NCI-H345 (cell line): ENCODE results near the gene CYP27A1.

Experiments used
- DNase-seq: peaks from one replicate; lab custom pipeline; 2025; lab: John Stamatoyannopoulos, UW

Gene CYP27A1

DNA sequence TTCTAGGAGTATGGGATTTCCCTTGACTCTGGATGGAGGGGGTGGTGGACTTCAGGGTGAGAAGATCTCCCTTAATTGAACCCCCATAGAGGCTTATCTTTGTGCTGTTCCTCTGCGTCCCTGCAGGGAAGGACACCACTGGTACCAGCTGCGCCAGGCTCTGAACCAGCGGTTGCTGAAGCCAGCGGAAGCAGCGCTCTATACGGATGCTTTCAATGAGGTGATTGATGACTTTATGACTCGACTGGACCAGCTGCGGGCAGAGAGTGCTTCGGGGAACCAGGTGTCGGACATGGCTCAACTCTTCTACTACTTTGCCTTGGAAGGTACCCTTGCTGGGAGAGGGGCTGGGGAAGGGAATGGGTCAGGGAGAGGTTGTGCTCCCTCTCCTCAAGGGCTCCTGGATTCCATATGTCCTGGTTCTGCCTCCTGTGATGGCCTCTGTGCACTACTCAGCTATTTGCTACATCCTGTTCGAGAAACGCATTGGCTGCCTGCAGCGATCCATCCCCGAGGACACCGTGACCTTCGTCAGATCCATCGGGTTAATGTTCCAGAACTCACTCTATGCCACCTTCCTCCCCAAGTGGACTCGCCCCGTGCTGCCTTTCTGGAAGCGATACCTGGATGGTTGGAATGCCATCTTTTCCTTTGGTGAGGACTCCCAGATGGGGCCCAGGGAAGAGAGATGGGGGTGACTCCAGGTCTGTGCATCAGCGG, 30.3 kb downstream of the CYP27A1 start:
- no peak for DNase-seq

DNA sequence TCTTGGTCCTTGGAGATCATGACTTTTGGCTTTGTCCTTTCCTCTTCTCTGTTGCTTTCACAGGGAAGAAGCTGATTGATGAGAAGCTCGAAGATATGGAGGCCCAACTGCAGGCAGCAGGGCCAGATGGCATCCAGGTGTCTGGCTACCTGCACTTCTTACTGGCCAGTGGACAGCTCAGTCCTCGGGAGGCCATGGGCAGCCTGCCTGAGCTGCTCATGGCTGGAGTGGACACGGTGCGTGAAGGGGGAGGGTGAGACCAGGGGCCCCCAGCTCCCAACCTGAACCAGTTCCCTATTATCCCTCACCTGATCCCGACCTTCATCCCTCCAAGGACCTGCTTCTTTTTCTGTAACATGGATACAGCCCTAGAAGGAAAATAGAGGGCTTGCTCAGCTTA, 30.9 kb downstream of the CYP27A1 start:
- no peak for DNase-seq

DNA sequence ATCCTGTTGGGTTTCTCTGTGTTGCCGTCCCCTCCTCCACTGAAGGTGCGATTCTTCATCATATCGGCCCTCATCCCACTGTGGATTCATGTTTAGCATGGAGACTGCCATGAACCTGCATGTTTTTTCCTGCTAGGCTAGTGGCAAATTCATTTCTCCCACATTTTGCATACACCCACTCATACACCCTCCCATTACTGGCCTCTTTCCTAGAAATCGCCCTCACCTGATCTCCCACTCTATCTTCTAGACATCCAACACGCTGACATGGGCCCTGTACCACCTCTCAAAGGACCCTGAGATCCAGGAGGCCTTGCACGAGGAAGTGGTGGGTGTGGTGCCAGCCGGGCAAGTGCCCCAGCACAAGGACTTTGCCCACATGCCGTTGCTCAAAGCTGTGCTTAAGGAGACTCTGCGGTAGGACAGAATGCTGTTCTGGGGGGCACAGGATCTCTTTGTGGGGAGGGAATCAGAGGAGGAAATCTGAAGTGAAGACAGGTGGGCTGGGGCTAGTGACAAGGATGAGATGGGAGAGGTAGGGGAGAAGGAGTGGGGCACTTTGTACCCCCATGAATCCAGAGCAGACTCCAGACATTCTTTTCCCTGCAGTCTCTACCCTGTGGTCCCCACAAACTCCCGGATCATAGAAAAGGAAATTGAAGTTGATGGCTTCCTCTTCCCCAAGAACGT, 32.0 kb downstream of the CYP27A1 start:
- DNase-seq, result no peak

DNA sequence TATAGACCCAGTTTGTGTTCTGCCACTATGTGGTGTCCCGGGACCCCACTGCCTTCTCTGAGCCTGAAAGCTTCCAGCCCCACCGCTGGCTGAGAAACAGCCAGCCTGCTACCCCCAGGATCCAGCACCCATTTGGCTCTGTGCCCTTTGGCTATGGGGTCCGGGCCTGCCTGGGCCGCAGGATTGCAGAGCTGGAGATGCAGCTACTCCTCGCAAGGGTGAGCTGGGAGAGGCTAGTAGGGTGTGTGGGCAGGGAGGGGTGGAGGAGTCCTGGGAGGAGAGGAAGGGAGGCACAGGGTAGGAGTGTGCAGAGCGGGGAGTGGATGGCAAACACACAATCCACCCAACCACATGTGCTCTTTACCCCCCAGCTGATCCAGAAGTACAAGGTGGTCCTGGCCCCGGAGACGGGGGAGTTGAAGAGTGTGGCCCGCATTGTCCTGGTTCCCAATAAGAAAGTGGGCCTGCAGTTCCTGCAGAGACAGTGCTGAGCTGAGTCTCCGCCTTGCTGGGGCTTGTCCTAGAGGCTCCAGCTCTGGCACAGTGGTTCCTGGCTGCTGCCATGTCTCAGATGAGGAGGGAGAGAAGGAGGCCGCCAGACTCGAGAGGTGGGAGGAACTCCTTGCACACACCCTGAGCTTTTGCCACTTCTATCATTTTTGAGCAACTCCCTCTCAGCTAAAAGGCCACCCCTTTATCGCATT, 32.7 kb downstream of the CYP27A1 start:
- no peak for DNase-seq

DNA sequence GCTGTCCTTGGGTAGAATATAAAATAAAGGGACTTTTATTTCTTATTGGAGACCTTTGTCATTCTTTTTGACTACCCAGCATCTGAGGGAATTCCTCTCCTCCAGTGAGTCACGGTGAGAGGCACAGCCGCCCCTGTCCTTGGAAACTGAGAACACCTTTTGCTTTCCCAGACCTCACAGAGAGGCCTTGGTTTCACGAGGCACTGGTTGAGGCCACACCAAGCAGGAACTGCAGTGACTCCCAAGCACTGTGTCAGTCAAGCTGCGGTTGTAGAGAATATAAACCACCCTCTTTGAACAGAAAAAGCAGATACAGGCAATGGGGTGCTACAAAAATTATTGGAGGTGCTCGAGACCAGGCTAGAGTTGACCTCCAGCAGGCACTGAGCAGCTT, 33.3 kb downstream of the CYP27A1 start:
- no peak for DNase-seq

DNA sequence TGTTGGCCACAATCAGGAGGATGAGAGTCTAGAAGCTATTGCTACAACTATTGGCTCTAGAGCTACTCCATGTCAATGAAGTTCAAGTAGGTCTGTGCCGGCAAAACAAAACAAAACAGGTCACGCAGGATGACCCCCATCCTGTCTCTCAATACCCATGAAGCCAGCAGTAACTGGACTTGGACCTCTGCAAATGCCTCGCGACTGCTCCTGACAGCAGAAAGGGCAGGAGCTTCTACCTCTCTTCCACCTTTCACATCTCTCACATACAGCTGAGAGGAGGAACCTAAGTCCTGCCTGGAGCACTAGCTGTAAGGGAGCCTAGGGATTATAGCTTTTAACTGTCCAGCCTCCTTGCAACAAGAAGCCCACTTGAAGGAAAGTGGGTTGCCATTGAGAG, 33.7 kb downstream of the CYP27A1 start:
- no peak for DNase-seq

DNA sequence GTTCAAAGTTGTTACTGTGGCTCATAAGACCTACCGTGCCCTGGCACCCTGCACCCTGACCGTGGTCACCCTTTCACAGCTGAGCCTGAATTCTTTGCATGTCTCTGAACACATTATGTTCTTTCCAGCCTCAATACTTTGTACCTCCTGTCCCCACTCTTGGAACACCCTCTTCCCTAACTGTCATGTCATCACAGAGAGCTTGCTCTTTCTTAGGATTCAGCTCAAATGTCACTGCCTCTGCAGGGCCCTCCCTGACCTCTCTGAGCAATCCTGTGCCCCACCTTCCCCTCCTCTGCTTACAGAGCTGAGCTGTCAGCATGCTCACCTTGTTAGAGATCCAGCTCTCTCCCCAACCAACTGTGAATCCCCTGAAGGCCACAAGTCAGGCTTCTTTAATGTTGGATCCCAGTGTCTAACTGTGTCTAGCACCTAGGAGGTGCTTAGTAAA, 34.6 kb downstream of the CYP27A1 start:
- no peak for DNase-seq

DNA sequence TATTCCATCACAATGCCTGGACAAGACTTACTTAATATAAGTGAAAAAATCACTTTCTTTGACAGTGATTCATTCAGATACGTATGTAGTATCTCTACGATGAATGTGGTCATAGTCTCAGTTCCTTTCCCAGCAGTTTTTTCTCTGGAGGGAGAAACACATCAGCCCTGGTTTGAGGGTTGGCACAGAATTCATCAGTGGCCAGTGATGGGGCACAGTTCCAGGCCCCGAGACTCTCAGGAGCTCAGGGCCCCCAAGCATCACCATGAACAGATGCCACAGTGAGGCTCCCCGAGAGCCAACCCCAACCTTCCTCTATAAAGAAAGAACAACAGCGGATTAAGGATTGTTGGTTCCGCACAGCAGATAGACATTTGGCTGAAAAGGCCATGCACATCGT, 37.1 kb downstream of the CYP27A1 start:
- no peak for DNase-seq

DNA sequence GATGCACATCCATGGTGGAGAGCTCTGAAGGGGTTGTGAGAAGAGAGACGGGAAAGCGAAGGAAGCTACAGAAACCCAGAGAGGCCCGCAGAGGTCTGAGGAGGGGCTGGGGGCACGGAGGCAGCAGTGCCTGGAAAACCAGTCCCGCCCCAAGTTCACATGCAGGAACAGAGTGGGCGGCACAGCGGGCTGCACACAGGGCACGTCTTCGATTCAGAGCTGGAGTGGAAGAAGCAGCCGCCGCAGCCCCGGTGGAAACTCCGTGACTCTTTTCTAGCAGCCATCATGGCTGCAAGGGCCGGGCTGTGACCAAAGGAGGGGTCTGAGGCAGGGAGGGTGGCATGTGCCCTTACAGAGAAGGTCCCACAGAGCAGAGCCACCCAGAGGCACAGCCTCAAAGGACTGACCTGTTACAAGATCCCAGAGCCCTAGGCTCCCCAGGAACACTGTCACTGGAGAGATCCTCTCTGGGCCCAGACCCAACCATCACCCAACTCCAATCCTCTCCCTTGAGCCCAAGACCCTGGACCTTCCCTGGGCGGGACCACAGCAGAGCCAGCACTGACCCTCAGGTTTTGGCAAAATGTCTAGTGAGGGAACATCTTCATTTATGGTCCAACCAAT, 38.9 kb downstream of the CYP27A1 start:
- DNase-seq, result no peak

DNA sequence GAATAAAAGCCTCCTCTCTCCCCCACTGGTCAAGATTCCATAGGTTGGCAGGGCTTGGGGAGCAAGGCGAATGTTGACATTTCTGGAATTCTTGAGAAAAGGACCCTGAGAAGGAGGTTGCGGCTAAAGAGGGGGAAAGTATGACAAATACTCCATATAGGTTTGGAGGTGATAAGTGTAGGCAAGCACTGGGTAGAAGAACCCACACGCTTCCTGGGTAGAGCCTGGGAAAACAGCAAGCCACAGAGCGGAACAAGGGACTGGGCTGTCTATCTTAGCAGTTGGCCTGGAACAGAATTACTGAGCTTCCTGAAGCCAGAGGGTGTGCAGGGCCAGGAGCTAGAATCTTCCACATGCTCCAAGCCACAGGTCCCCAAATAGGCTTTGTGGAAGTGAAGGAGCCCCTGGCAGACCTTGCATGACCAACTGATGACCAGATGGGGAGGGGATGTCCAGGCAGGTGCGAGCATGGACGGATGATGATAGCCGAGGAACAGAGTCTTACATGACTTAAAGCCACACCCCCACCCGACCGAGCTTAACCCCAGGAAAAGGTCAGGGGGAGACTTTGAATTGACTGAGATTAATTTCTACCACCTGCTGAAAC, 39.8 kb downstream of the CYP27A1 start:
- DNase-seq, result no peak

DNA sequence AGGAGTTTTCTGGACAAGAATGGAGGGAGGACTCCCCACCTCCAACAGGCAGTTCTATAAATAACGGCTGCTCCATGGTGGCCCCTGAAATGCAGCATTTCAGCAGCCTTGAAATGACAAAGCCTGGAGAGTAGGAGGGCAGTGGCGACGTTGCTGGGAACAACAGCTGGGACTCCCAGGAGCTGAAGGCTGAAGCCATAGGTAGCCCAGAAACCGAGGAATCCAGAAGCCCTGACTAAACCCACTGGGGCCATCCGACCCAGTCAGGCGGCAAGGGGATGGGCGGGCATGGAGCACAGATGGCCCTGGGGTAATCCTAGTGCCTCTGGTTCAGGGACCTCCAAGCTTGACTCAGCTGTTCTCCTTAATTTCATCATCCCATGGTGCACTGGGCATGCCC, 40.7 kb downstream of the CYP27A1 start:
- no peak for DNase-seq

DNA sequence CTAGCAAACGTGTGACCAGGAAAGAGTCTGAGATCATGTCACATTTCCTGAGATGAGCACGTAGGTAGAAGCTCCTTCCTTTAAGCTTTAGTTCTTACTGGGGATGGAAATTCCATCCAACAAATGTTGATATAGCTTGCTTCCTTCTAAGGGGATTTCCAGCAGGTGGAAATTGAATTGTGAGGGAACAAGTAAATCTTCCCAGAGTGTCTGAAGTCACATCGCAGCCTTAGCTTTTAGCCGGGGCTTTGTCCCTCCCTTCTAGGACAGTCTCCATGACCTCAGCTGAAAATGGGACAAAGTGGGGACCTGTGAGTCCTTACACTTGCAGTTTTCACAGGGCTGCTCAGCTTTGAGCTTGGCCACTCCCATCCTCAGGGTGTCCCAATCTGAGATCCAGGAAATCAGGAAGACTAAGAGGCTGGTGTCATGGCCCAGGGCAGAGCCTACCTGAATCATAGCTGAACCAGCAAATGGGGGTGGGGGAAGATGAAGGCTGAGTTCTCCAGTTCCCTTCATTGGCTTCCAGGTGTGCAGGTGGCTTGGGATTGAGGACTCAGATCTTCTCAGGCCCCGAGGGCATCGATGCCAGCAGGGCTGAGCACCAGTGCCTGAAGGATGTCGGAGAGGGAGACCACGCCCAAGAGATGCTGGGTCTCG, 41.4 kb downstream of the CYP27A1 start:
- no peak for DNase-seq

DNA sequence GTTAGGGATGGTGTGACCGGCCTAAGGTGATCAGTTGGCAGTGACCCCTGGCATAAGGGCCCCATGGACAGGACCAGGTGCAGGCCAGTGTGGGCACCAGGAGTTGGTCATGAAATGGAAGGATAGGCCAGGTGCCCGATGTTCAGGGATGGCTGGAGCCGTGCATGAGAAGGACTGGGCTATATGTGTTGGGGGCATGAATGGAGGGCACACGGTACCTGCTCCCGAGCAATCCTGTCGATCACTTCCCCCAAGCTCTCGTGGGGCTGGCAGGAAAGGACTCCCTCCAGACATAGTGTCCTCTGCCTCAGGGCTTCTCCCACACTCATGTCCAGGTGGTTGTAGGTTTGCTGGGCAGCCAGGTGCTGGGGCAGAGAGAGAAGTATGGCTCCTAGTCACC, 42.1 kb downstream of the CYP27A1 start:
- DNase-seq, result no peak

DNA sequence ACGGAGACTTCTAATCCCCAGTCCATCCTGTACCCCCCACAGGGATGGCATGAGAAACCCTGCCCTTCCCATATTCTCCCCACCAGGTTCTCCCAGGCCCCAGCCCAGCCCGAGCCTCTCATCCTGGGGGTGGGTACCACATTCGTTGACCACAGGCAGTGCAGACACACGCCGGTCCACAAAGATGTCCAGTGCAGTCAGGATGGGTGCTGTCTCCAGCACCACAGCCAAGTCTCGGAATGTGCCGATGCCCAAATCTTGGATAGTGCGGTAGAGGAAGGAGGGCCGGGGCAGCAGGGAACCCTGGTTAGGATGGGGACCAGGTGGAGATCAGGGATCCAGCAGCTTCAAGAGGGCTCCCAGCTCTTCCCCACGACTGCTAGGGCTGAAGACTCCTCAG, 44.8 kb downstream of the CYP27A1 start:
- DNase-seq, result no peak

DNA sequence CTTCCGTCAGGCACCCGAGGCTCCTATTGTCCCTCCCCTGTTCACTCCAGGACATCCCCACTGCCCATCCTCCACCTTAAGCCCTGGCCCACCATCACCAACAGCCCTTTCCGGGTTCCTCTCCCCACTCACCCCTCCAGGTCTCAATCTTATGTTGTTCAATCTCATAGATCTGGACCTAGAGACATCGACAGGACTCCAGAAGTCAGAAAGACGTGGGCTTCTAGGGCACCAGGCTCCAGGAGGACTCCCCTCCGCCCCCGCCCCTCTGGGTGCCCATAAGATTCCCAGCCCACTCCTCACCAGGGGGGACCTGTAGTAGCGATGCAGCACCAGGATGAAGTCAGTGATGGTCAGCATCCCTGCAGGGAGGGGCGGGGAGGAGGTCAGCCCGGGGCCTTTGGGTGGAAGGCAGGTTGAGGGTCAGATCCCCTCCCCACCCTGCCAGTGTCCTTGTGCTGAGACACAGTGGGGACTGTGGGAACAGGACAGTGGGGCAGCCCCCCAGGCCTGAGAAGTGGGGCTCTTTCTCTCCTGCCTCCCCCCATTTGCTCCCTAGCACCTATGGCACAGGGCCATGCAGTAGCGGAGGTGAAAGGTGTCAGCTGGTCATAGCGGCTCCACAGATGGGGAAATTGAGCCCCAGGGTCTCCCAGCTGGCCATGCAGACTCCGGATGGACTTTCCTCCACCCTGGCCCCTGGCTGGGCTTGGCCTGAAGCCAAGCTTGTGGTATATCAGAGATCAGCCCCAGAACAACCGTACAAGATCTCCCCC, 45.9 kb downstream of the CYP27A1 start:
- no peak for DNase-seq

DNA sequence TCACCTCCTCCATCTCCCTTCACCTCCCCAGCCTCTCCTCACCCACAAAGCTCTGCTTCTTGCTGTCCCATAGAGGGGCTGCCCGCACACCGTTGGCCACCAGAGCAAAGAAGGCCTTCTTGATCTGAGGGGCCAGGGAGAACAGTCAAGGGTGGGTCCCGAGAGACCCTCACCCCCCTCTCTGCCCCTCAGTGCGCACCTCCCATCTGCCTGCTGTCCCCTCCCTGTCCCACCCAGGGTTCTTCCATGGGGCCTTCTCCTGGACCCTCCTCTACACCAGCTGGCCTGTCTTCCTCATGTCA, 46.5 kb downstream of the CYP27A1 start:
- no peak for DNase-seq

DNA sequence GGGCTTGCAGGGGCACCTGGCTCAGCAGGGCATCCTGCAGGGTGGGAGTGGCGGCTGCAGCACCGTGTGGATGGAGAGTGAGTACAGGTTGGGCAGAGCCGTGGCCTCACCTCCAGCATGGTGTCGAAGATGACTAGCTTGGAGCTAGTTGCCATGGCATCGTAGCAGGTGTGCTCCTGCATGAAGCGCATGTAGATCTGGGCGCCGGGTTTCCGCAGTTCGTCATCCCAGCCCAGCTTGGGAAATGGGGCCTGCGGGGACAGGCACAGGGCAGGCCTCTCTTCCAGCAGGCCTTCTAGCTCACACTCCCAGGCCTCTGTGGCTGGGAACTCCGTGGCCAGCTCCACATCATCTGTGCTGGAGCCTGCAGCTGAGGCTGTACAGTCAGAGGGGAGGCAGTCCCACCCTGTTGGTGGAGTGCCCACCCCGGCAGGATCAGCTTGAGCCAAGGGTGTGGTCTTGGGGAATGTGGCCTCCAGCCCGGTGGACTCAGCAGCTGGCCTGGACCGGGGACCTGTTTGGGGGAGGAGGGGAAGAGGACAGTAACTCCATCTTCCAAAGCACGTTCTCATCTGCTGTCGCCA, 48.0 kb downstream of the CYP27A1 start:
- peak; percentile 59 for DNase-seq

DNA sequence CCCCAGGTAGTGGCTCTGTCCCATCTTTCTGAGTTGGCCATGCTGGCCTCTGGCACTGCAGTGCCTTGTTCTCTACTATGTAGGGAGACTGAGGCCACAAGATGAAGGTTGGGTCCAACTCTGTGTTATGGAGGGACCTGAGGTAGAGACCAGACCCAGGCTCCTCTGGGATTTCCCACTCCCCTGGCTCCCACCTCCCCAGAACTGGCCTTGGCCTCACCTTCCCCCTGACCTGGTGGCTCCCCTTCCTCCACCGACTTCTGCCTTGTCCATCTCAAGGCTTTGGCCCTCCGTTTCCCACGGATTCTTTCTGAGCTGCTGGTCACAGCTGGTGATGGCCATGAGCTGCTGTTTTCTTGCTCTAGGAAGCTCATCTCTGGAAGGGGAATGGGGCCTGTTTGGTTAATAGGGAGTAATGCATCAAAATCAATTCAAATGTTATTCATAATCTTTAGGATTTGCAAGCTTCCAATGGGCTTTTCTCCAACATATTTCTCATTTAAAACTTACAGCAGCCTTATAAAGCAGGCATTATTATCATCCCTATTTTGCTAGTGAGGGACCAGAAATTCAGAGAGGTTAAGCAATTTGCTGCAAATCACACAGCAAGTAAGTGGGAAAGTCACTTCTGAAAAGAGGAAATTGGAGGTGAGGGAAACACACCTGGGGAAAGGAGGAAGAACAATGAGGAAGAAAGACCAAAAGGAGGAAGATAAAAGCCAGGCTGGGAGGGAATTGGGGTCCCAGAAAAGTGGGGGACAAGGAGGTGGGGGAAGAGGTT, 48.8 kb downstream of the CYP27A1 start:
- no peak for DNase-seq

DNA sequence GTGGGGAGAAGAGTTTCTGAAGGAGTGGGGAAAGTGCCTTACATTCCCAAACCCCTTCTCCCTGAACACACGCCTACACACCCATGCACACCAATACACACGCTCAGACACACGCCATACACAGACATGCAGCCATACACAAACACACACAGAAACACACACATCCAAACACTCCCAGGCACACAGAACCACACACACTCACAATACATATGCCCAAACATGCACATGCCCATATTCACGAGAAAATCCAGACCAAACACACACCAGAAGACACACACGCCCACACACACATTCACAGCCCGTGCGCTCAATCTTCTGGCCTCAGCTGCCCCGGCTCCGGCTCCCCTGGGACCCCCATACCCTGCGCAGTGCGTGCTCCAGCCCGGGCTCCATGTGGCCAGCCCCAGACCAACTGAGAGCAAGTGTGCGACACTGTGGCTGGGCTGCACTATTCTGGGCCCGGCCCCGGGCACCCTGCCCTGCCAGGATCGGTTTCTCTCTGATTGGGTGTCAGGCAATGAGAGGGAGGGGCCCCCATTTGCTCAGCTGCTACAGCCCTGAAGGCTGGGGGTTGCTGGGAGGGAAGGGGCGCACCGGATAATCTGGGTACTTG, 49.5 kb downstream of the CYP27A1 start, which contains the start of gene PRKAG3:
Gene PRKAG3 (minus strand): TSS at position 426 of the 613 bp plus-strand sequence.
- DNase-seq, result no peak
